Transverse colon (tissue), 4 donors: ENCODE data around the gene ST6GALNAC6.

Experiments
- CTCF ChIP-seq, 5 experiments: fragments of 200-600 bp in 3 of 5; fragments of 450-650 bp in 2 of 5; sonication (generic) in 3 of 5; IDR thresholded peaks; 1 replicate in 2 of 5; 2 replicates in 3 of 5; pipeline ENCODE4 v1.5.1; 2016 to 2017; ENCODE audit warnings: antibody characterized with exemption in 5 of 5, inconsistent platforms in 3 of 5, mild to moderate bottlenecking in 2 of 5, moderate library complexity in 1 of 5
- POLR2AphosphoS5 ChIP-seq, 3 donors: sonication (generic); formaldehyde crosslinking; IDR thresholded peaks; one replicate each; pipeline ENCODE4 v1.6.1; 2016; ENCODE audit warnings: antibody characterized with exemption in 3 of 3

GRCh38 chr9:127944586-127945218 is 45.3 kb upstream of the ST6GALNAC6 start:
- TF ChIP-seq POLR2AphosphoS5 (IDR thresholded peaks at IDR 0.05) (no peak), CTCF (IDR thresholded peaks at IDR 0.05) (no peak)
